Muscle of arm (tissue), 12 donors: ENCODE measurements around the gene ADRA2A. TPM values are rescaled to one million over a fixed set of nuclear protein-coding genes. Genes with fewer than 3 reads are reported as not detected.

Source experiments
- DNase-seq: peaks from one replicate; pipeline ENCODE4 v3.0.0-alpha.2; 2013
- polyA plus RNA-seq, 12 donors: library from polyadenylated mRNA; unstranded; fragments of 120-200 nt; gene quantifications; one replicate each; pipeline ENCODE4 v1.2.1, GENCODE V29; 2013; ENCODE audit not compliant: insufficient read length in 12 of 12

The ADRA2A gene
- polyA plus RNA-seq, 12 donors, result 2.1 to 5.1 (median 4.0) TPM; not detected in 1

GRCh38 chr10:111082102-111082975 is 5.5 kb downstream of the ADRA2A start:
- no peak for DNase-seq

DNA sequence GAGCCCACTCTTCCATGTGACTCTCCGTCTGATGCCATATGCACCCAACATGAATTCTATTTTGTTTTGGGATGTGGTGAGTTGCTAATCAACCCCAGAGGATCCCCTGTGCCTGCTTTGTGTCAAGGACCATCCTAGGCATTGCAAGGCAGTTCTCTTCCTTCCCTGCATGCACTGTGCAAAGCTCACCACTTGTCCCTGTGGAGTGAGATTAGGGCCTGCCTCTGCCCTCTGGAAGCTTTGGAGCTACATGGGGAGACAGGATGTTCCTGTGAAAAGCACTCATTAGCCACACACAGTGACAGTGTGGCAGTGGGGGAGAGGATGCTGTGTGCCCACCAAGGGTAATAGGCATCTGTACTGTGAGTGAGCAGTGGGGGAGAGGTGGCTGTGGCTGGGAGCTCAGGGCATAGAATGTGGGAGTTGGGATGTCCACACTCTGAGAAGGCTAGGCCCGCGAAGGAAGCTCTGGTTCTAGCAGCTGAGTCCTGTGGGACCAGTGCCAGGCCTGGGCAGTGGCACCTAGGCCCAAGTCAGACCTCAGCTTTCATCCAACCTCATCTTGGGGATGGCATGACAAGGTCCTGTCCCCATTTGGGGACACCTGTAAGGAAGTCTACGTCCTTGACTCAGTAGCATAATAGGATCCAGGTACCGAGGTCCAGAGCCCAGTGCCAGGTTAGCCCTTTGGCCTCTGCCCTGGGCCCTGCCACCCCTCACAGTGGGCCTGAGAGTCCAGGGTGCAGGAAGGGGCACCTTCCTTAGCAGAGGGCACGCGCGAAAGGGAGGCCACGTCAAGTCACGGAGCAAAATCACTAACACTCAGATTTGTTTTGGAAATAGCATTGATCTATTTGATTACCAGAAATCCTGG is 6.6 kb downstream of the ADRA2A start:
- no peak for DNase-seq

GRCh38 chr10:111084366-111085255 is 7.8 kb downstream of the ADRA2A start:
- DNase-seq, result no peak

- no peak for DNase-seq
These were observed 9.0 kb downstream of the ADRA2A start for GRCh38 chr10:111085690-111086353.

- no peak for DNase-seq
These were observed 9.7 kb downstream of the ADRA2A start for GRCh38 chr10:111086574-111086973.

GRCh38 chr10:111087331-111087756 is 10.5 kb downstream of the ADRA2A start:
- DNase-seq, result no peak

DNA sequence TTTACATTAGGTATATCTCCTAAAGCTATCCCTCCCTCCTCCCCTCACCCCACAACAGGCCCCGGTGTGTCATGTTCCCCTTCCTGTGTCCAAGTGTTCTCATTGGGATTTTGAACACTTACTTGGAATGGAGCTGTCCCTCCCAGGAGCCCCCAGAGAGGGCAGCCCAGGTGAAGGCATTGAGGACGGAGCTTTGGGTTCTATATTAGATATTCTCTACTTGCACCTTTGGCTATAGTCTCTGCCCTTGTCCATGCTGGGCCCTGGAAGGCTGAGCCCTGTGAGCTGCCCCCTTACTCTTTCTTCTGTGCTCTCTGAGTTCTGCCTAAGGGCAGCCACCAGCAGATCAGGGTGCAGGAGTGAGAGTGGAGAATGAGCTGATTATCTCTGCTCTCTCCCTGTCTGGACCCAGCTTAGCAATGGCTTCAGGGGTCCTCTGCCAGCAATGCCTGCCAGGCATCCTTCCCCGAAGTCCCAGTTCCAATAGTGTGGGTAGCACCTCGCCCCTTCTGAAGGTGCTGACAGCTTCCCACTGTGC is 11.2 kb downstream of the ADRA2A start:
- no peak for DNase-seq

- DNase-seq, result no peak
These were observed 12.5 kb downstream of the ADRA2A start for GRCh38 chr10:111089293-111089692.

DNA sequence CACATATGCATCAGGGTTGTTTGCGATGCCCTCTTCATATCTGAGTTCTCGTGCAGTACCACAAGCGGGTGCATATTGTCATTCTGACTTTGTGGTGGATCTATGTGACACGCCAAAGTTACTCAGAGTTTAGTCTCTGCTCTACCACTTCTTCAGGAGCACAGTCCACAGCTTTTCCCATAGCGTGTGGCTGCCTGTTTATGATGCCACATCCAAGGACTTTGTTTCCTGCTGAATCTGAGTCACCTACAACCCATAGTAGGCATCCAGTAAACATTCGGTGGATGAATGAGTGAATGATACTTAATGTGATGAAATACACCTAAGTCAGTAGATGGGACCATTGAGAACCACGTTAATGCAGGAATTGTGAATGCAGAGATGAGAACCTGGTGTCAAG is 15.0 kb downstream of the ADRA2A start:
- no peak for DNase-seq

DNA sequence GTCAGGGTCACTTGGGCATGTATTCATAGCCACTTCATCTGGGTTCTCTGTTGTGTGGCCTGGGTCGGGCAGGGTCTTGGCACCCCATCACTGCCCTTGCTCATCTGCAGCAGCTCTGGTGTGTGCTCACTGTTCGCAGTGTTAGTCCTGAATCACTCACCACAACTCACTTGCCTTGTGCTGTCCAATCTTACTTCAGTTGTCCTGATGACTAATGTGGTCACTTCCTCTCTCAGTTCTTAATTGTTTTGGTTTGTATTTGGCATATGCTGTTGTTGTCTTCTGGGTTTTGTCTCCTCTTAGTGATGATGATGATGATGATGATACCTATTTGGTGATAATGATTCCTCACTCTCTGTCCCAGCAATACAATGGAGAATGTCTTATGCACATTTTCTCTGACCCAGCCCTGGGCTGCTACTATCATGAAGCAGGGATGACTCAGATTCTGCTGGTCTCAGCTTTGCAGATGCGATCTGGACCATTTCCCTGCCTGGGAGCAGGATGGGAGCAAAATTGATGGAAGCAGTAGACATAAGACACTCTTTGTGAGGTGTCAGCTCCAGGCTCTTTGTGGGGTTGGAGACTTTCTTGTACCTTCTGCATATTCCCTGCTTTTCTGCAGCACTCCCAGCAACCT is 17.0 kb downstream of the ADRA2A start:
- no peak for DNase-seq

GRCh38 chr10:111098679-111099437 is 22.0 kb downstream of the ADRA2A start:
- no peak for DNase-seq

DNA sequence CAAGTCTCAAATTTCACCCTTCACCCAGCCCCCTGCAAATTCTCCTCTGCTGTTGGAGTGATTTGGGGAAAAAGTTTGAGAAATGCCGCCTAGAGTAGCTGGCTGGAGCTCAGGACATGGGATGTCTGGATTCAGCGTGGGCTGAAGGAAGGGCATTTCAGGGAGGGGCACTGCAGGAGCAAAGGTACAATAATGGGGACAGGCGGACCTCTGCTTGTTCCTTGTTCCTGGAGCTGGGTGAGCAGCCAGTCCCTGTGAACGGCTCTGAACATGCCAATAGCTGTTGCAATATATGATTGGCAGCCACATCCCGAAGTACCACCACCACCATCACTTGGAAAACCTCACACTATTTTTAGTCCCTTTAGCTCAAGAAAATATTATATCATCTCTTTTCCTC is 23.4 kb downstream of the ADRA2A start:
- no peak for DNase-seq

GRCh38 chr10:111101796-111102195 is 25.0 kb downstream of the ADRA2A start:
- no peak for DNase-seq

GRCh38 chr10:111102359-111102837 is 25.6 kb downstream of the ADRA2A start:
- DNase-seq, result no peak

DNA sequence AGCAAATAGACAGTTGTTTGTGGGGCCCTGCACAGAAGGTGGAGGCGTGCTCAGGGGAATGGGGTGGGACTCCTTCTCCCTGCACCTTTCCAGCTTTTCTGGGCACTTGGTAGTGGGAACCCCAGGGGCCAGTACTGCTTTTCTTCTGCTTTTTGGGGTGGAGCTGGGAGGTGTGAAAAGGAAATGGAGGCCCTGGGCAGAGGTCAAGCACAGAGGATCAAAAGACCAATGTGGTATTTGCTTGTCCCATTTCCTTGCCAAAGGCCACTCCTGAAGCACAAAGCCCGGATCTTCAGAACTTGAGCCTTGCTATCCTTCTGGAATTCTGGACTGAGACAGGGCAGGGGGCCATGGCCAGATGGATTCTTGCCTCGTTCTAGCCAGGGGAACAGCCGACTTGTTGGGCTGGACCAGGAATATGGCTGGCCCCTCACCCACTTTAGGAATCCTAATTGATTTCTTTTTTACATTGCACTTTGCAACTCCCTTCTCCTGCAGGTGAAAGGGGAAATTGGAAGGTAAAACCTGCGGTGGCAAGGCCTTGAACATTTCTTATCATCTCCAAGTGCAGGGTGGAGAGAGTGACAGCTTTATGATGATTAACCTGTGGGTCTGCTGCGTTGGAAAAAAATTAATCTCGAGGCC is 26.5 kb downstream of the ADRA2A start:
- DNase-seq, result no peak

DNA sequence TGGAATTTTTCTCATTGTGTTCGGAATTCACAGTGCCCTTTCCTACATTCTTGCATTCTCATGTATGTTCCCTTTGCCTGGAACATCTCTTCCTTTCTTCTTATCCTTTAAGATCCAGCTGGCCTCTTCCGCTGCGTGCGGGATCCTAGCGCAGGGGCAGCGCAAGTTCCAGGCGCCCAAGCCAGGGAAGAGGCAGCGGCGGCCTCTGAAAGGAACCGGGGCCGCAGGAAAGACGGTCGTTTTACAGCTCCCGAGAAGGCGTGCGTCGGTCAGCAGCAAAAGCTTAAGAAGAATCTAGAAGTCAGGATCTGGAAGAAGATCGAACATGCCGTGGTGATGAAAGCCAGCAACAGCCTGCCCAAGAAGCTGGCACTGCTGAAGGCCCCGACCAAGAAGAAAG is 28.0 kb downstream of the ADRA2A start:
- DNase-seq, result no peak

DNA sequence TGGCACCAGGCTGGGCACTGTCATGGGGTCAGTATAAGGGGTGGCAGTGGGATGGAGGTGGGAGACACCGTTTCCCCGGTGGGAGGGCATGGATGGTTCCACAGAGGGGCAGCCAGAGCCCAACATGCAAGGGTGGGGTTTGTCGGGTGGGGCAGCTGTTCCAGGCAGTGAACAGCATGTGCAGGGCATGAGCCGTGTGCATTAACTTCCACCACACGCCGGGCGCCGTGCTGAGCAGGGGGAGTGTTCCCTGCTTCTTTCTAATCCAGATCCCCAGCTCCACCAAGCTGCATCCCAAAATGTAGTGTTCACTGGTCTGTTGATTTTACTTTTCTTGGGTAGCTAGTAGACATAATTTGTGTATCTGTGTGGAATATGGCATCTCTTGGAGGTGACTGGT is 29.3 kb downstream of the ADRA2A start:
- no peak for DNase-seq

- DNase-seq, result no peak
These were observed 30.2 kb downstream of the ADRA2A start for GRCh38 chr10:111107023-111107422.

DNA sequence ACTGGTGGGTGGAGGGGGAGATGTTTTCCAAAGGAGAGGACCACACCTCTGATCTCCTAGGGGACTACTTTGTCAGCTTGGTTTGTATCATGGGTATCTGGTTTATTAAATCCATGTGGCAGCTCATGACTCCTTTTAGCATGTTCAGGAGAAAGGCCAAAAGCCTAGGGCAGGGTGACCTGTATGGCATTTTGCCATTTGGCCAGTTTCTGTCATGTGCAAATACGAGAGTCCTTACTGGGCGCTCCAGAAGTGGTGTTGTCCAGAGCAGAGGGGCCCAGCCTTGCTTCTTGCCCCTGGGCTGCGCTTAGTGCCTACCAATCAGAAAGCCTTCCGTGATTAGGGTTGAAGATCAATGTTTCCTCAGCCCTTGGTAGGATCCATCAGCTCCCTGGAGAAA is 31.0 kb downstream of the ADRA2A start:
- DNase-seq, result no peak
